Left ventricle myocardium inferior (tissue), 1 donor: ENCODE measurements around the gene CDC25C. TPM values are rescaled to one million over a fixed set of nuclear protein-coding genes. Genes with fewer than 3 reads are reported as not detected.
A peak's percentile ranks its signal among the peaks of the same experiment; 100 is the strongest.
"Not testable (repeated sequence)": the region's sequence is repeated elsewhere in the genome, so short reads cannot be mapped to it uniquely, and the experiment has no call there.

Experiments used
- DNase-seq: peaks from one replicate; pipeline ENCODE4 v3.0.0-alpha.2; 2020
- H3K27ac ChIP-seq: fragments of 200-600 bp; replicated peaks from 2 replicates; pipeline ENCODE4 v1.8.0; 2021
- H3K27me3 ChIP-seq: fragments of 200-600 bp; 2 replicates; pipeline ENCODE4 v1.8.0; 2021; ENCODE audit warnings: low read depth
- H3K36me3 ChIP-seq: fragments of 200-600 bp; 2 replicates; pipeline ENCODE4 v1.8.0; 2021
- H3K4me1 ChIP-seq: fragments of 200-600 bp; 2 replicates; pipeline ENCODE4 v1.8.0; 2021
- H3K4me3 ChIP-seq: fragments of 200-600 bp; 2 replicates; pipeline ENCODE4 v1.8.0; 2021; ENCODE audit warnings: mild to moderate bottlenecking, moderate library complexity
- H3K9me3 ChIP-seq: fragments of 200-600 bp; replicated peaks from 2 replicates; pipeline ENCODE4 v1.8.0; 2021
- CTCF ChIP-seq: fragments of 200-600 bp; IDR thresholded peaks from 2 replicates; pipeline ENCODE4 v1.8.0; 2021; ENCODE audit warnings: antibody characterized with exemption, mild to moderate bottlenecking, borderline replicate concordance
- intact Hi-C: fragments of 100-400 bp; cut with micrococcal nuclease; formaldehyde crosslinking; loops from one replicate; pipeline ENCODE4 v1.11.0; 2022
- total RNA-seq: library from RNA; stranded (reverse); fragmentation: NEBNext Ultra II Directional; extraction: Animal tissue kit (Norgen Biotek cat#: 25700); gene quantifications from one replicate; pipeline ENCODE4 v1.2.1, GENCODE V29; 2021
- donor health status: DM: no; HTN: yes; CAD: no; lungs with severe emphysema.

Gene CDC25C
- total RNA-seq, 1 donor from 2014 or later = not detected

- DNase-seq = no peak
- no peaks in the 10 kb centered on the region for H3K27me3 ChIP-seq
- peaks cover 27% of the 10 kb centered on the region for H3K36me3 ChIP-seq
- intact Hi-C loops = no loop called here
- H3K4me1 ChIP-seq = peaks cover 38% of the 10 kb centered on the region
- no peak for TF ChIP-seq CTCF
- peak overlapping the region; percentile 93 for H3K4me3 ChIP-seq
- no peaks in the 10 kb centered on the region for H3K9me3 ChIP-seq
- H3K27ac ChIP-seq = peak overlapping the region; percentile 97
Observed at GRCh38 chr5:138338411-138339090, 6.9 kb upstream of the CDC25C start.

GRCh38 chr5:138337685-138338410 lies 6.2 kb upstream of the CDC25C start, which contains the start of gene FAM53C:
TSS of gene FAM53C (plus strand) at chr5:138338266. CDS start at chr5:138341336, 3,070 bp downstream.
- Histone ChIP-seq H3K4me1 (peaks cover 38% of the 10 kb centered on the region), H3K4me3 (peak within 1 kb of the TSS; percentile 93), H3K36me3 (peaks cover 20% of the 10 kb centered on the region), H3K27me3 (no peaks in the 10 kb centered on the region), H3K27ac (peak within 1 kb of the TSS; percentile 97), H3K9me3 (no peaks in the 10 kb centered on the region)
- TF ChIP-seq CTCF = no peak
- peak; percentile 91 for DNase-seq
- intact Hi-C loops = no loop called here

GRCh38 chr5:138336952-138337684 lies 5.5 kb upstream of the CDC25C start:
- peak overlapping the region; percentile 97 for H3K27ac ChIP-seq
- no peaks in the 10 kb centered on the region for H3K27me3 ChIP-seq
- H3K36me3 ChIP-seq = peaks cover 13% of the 10 kb centered on the region
- H3K4me3 ChIP-seq = peak overlapping the region; percentile 93
- no peak for TF ChIP-seq CTCF
- peak; percentile 80 for DNase-seq
- no peaks in the 10 kb centered on the region for H3K9me3 ChIP-seq
- peaks cover 43% of the 10 kb centered on the region for H3K4me1 ChIP-seq
- intact Hi-C loops = no loop called here

- H3K27ac ChIP-seq = no peak overlapping the region
- H3K4me3 ChIP-seq = no peak overlapping the region
- no peaks in the 10 kb centered on the region for H3K27me3 ChIP-seq
- TF ChIP-seq CTCF = no peak
- DNase-seq = no peak
- no peaks in the 10 kb centered on the region for H3K9me3 ChIP-seq
- no peaks in the 10 kb centered on the region for H3K36me3 ChIP-seq
- H3K4me1 ChIP-seq = peaks cover 36% of the 10 kb centered on the region
- intact Hi-C loops = no loop called here
Observed at GRCh38 chr5:138334867-138335447, 3.4 kb upstream of the CDC25C start.

GRCh38 chr5:138330813-138331448 lies 673 bp downstream of the CDC25C start:
- intact Hi-C loops = no loop called here
- Histone ChIP-seq H3K9me3 (no peaks in the 10 kb centered on the region), H3K36me3 (no peaks in the 10 kb centered on the region), H3K4me1 (peaks cover 15% of the 10 kb centered on the region), H3K27me3 (no peaks in the 10 kb centered on the region), H3K27ac (no peak overlapping the region), H3K4me3 (peak overlapping the region; percentile 66)
- TF ChIP-seq CTCF = no peak
- no peak for DNase-seq

GRCh38 chr5:138318211-138318610 lies 13.4 kb downstream of the CDC25C start:
- H3K4me1 ChIP-seq, H3K27ac ChIP-seq, intact Hi-C loops, H3K9me3 ChIP-seq, H3K27me3 ChIP-seq, H3K4me3 ChIP-seq, DNase-seq, H3K36me3 ChIP-seq: not testable (repeated sequence)
